ENCODE measurements around the gene VAV3. TPM values are rescaled to one million over a fixed set of nuclear protein-coding genes. Genes with fewer than 3 reads are reported as not detected.
"Not testable (repeated sequence)": the region's sequence is repeated elsewhere in the genome, so short reads cannot be mapped to it uniquely, and the experiment has no call there.

Gene VAV3
- total and polyA plus RNA-seq, 3 donors from 2014 or later, result 10.1 to 11.4 (median 11.3) TPM

GRCh38 chr1:107707111-107707510 lies 257.9 kb downstream of the VAV3 start:
- Histone ChIP-seq H3K36me3 (ENCODE audit: low read depth, missing control alignments) (no peaks in the 10 kb centered on the region), H3K9me3 (no peaks in the 10 kb centered on the region), H3K4me1 (no peaks in the 10 kb centered on the region), H3K27me3 (no peaks in the 10 kb centered on the region), H3K27ac (no peak overlapping the region), H3K4me3 (no peak overlapping the region)
- no peak for TF ChIP-seq CTCF (IDR thresholded peaks at IDR 0.05)
- no peak for TF ChIP-seq POLR2A (IDR thresholded peaks at IDR 0.05)
- intact Hi-C loops (cut with DNase I; ENCODE audit: low total_unique reads), result no loop called here
- WGBS, 2 donors, result 85 to 92% methylated on average over 2 of the region's 2 CpGs
- DNase-seq, result no peak

- H3K4me1 ChIP-seq, result no peaks in the 10 kb centered on the region
- H3K4me3 ChIP-seq, result no peak overlapping the region
- no peak overlapping the region for H3K27ac ChIP-seq
- H3K36me3 ChIP-seq (ENCODE audit: low read depth, missing control alignments), result no peaks in the 10 kb centered on the region
- DNase-seq, result no peak
- no peaks in the 10 kb centered on the region for H3K27me3 ChIP-seq
- TF ChIP-seq POLR2A (IDR thresholded peaks at IDR 0.05), result no peak
- no peak for TF ChIP-seq CTCF (IDR thresholded peaks at IDR 0.05)
- no peaks in the 10 kb centered on the region for H3K9me3 ChIP-seq
- 88 to 89% methylated on average over 6 of the region's 6 CpGs for WGBS, 2 donors
- intact Hi-C loops (cut with DNase I; ENCODE audit: low total_unique reads), result no loop called here
Observed at GRCh38 chr1:107706182-107706581, 258.8 kb downstream of the VAV3 start.

- no peak overlapping the region for H3K4me3 ChIP-seq
- H3K27ac ChIP-seq, result no peak overlapping the region
- no peak for TF ChIP-seq CTCF (IDR thresholded peaks at IDR 0.05)
- TF ChIP-seq POLR2A (IDR thresholded peaks at IDR 0.05), result no peak
- no peaks in the 10 kb centered on the region for H3K36me3 ChIP-seq (ENCODE audit: low read depth, missing control alignments)
- no peaks in the 10 kb centered on the region for H3K9me3 ChIP-seq
- H3K4me1 ChIP-seq, result no peaks in the 10 kb centered on the region
- 81 to 91% methylated on average over 2 of the region's 2 CpGs for WGBS, 2 donors
- H3K27me3 ChIP-seq, result no peaks in the 10 kb centered on the region
- intact Hi-C loops (cut with DNase I; ENCODE audit: low total_unique reads), result no loop called here
- DNase-seq, result no peak
Observed at GRCh38 chr1:107704911-107705310, 260.1 kb downstream of the VAV3 start.

GRCh38 chr1:107702946-107703571 lies 261.9 kb downstream of the VAV3 start:
- Histone ChIP-seq H3K27ac (no peak overlapping the region), H3K36me3 (ENCODE audit: low read depth, missing control alignments) (no peaks in the 10 kb centered on the region), H3K27me3 (no peaks in the 10 kb centered on the region), H3K4me3 (no peak overlapping the region), H3K9me3 (no peaks in the 10 kb centered on the region), H3K4me1 (no peaks in the 10 kb centered on the region)
- no peak for TF ChIP-seq POLR2A (IDR thresholded peaks at IDR 0.05)
- no peak for TF ChIP-seq CTCF (IDR thresholded peaks at IDR 0.05)
- no peak for DNase-seq
- 76 to 93% methylated on average over 4 of the region's 4 CpGs for WGBS, 2 donors
- intact Hi-C loops (cut with DNase I; ENCODE audit: low total_unique reads), result no loop called here

GRCh38 chr1:107700651-107701050 lies 264.3 kb downstream of the VAV3 start:
- H3K4me3 ChIP-seq; H3K27me3 ChIP-seq; H3K9me3 ChIP-seq; H3K27ac ChIP-seq; H3K4me1 ChIP-seq; H3K36me3 ChIP-seq (ENCODE audit: low read depth, missing control alignments); intact Hi-C loops (cut with DNase I; ENCODE audit: low total_unique reads); DNase-seq: not testable (repeated sequence)
- 43 to 70% methylated on average over 3 of the region's 3 CpGs for WGBS, 2 donors
